Measurements from ENCODE around the gene EVI5L.

Gene EVI5L

GRCh38 chr19:7844405-7844804 lies 14.4 kb downstream of the EVI5L start:
- Histone ChIP-seq H3K36me3 (ENCODE audit: control insufficient read depth in 1 of 2, insufficient read depth in 2 of 2, low read length in 2 of 2) (no peaks in the 10 kb centered on the region), H3K4me1 (ENCODE audit: control insufficient read depth in 1 of 2, insufficient read depth in 2 of 2, low read length in 2 of 2) (no peaks in the 10 kb centered on the region), H3K4me3 (ENCODE audit: low read depth in 1 of 2, low read length in 2 of 2) (no peak overlapping the region), H3K9me3 (ENCODE audit: control insufficient read depth in 1 of 2, low read length in 2 of 2) (no peaks in the 10 kb centered on the region), H3K9ac (ENCODE audit: low read depth in 1 of 2, low read length in 2 of 2) (no peak overlapping the region), H3K27ac (ENCODE audit: low read depth, low read length) (no peak overlapping the region), H3K27me3 (ENCODE audit: control insufficient read depth in 1 of 2, insufficient read depth in 2 of 2, low read length in 2 of 2) (no peaks in the 10 kb centered on the region)

- Histone ChIP-seq H3K4me1 (ENCODE audit: control insufficient read depth in 1 of 2, insufficient read depth in 2 of 2, low read length in 2 of 2) (no peaks in the 10 kb centered on the region), H3K27ac (ENCODE audit: low read depth, low read length) (no peak overlapping the region), H3K9me3 (ENCODE audit: control insufficient read depth in 1 of 2, low read length in 2 of 2) (no peaks in the 10 kb centered on the region), H3K36me3 (ENCODE audit: control insufficient read depth in 1 of 2, insufficient read depth in 2 of 2, low read length in 2 of 2) (no peaks in the 10 kb centered on the region), H3K9ac (ENCODE audit: low read depth in 1 of 2, low read length in 2 of 2) (no peak overlapping the region), H3K27me3 (ENCODE audit: control insufficient read depth in 1 of 2, insufficient read depth in 2 of 2, low read length in 2 of 2) (no peaks in the 10 kb centered on the region), H3K4me3 (ENCODE audit: low read depth in 1 of 2, low read length in 2 of 2) (no peak overlapping the region)
Observed at GRCh38 chr19:7844951-7845350, 14.9 kb downstream of the EVI5L start.

- no peaks in the 10 kb centered on the region for H3K4me1 ChIP-seq (ENCODE audit: control insufficient read depth in 1 of 2, insufficient read depth in 2 of 2, low read length in 2 of 2)
- no peaks in the 10 kb centered on the region for H3K27me3 ChIP-seq (ENCODE audit: control insufficient read depth in 1 of 2, insufficient read depth in 2 of 2, low read length in 2 of 2)
- H3K27ac ChIP-seq (ENCODE audit: low read depth, low read length) = no peak overlapping the region
- no peaks in the 10 kb centered on the region for H3K36me3 ChIP-seq (ENCODE audit: control insufficient read depth in 1 of 2, insufficient read depth in 2 of 2, low read length in 2 of 2)
- H3K4me3 ChIP-seq (ENCODE audit: low read depth in 1 of 2, low read length in 2 of 2) = no peak overlapping the region
- H3K9ac ChIP-seq (ENCODE audit: low read depth in 1 of 2, low read length in 2 of 2) = no peak overlapping the region
- H3K9me3 ChIP-seq (ENCODE audit: control insufficient read depth in 1 of 2, low read length in 2 of 2) = no peaks in the 10 kb centered on the region
Observed at GRCh38 chr19:7845390-7846154, 15.6 kb downstream of the EVI5L start.

- H3K9me3 ChIP-seq (ENCODE audit: control insufficient read depth in 1 of 2, low read length in 2 of 2) = no peaks in the 10 kb centered on the region
- H3K4me3 ChIP-seq (ENCODE audit: low read depth in 1 of 2, low read length in 2 of 2) = no peak overlapping the region
- no peaks in the 10 kb centered on the region for H3K27me3 ChIP-seq (ENCODE audit: control insufficient read depth in 1 of 2, insufficient read depth in 2 of 2, low read length in 2 of 2)
- no peaks in the 10 kb centered on the region for H3K4me1 ChIP-seq (ENCODE audit: control insufficient read depth in 1 of 2, insufficient read depth in 2 of 2, low read length in 2 of 2)
- H3K9ac ChIP-seq (ENCODE audit: low read depth in 1 of 2, low read length in 2 of 2) = no peak overlapping the region
- no peak overlapping the region for H3K27ac ChIP-seq (ENCODE audit: low read depth, low read length)
- H3K36me3 ChIP-seq (ENCODE audit: control insufficient read depth in 1 of 2, insufficient read depth in 2 of 2, low read length in 2 of 2) = no peaks in the 10 kb centered on the region
Observed at GRCh38 chr19:7846155-7846646, 16.2 kb downstream of the EVI5L start.

- H3K4me1 ChIP-seq (ENCODE audit: control insufficient read depth in 1 of 2, insufficient read depth in 2 of 2, low read length in 2 of 2) = no peaks in the 10 kb centered on the region
- H3K27me3 ChIP-seq (ENCODE audit: control insufficient read depth in 1 of 2, insufficient read depth in 2 of 2, low read length in 2 of 2) = no peaks in the 10 kb centered on the region
- no peak overlapping the region for H3K4me3 ChIP-seq (ENCODE audit: low read depth in 1 of 2, low read length in 2 of 2)
- H3K36me3 ChIP-seq (ENCODE audit: control insufficient read depth in 1 of 2, insufficient read depth in 2 of 2, low read length in 2 of 2) = no peaks in the 10 kb centered on the region
- no peak overlapping the region for H3K27ac ChIP-seq (ENCODE audit: low read depth, low read length)
- H3K9ac ChIP-seq (ENCODE audit: low read depth in 1 of 2, low read length in 2 of 2) = no peak overlapping the region
- H3K9me3 ChIP-seq (ENCODE audit: control insufficient read depth in 1 of 2, low read length in 2 of 2) = no peaks in the 10 kb centered on the region
Observed at GRCh38 chr19:7847664-7848063, 17.6 kb downstream of the EVI5L start.

- no peak overlapping the region for H3K27ac ChIP-seq (ENCODE audit: low read depth, low read length)
- H3K9me3 ChIP-seq (ENCODE audit: control insufficient read depth in 1 of 2, low read length in 2 of 2) = no peaks in the 10 kb centered on the region
- no peak overlapping the region for H3K4me3 ChIP-seq (ENCODE audit: low read depth in 1 of 2, low read length in 2 of 2)
- no peak overlapping the region for H3K9ac ChIP-seq (ENCODE audit: low read depth in 1 of 2, low read length in 2 of 2)
- H3K27me3 ChIP-seq (ENCODE audit: control insufficient read depth in 1 of 2, insufficient read depth in 2 of 2, low read length in 2 of 2) = no peaks in the 10 kb centered on the region
- H3K36me3 ChIP-seq (ENCODE audit: control insufficient read depth in 1 of 2, insufficient read depth in 2 of 2, low read length in 2 of 2) = no peaks in the 10 kb centered on the region
- H3K4me1 ChIP-seq (ENCODE audit: control insufficient read depth in 1 of 2, insufficient read depth in 2 of 2, low read length in 2 of 2) = peaks cover 6 to 7% of the 10 kb centered on the region in 2 donors
Observed at GRCh38 chr19:7848779-7849457, 18.9 kb downstream of the EVI5L start.

GRCh38 chr19:7849631-7849999 lies 19.6 kb downstream of the EVI5L start:
- H3K27me3 ChIP-seq (ENCODE audit: control insufficient read depth in 1 of 2, insufficient read depth in 2 of 2, low read length in 2 of 2) = no peaks in the 10 kb centered on the region
- H3K4me3 ChIP-seq (ENCODE audit: low read depth in 1 of 2, low read length in 2 of 2) = no peak overlapping the region
- no peaks in the 10 kb centered on the region for H3K9me3 ChIP-seq (ENCODE audit: control insufficient read depth in 1 of 2, low read length in 2 of 2)
- no peak overlapping the region for H3K27ac ChIP-seq (ENCODE audit: low read depth, low read length)
- no peaks in the 10 kb centered on the region for H3K36me3 ChIP-seq (ENCODE audit: control insufficient read depth in 1 of 2, insufficient read depth in 2 of 2, low read length in 2 of 2)
- no peak overlapping the region for H3K9ac ChIP-seq (ENCODE audit: low read depth in 1 of 2, low read length in 2 of 2)
- H3K4me1 ChIP-seq (ENCODE audit: control insufficient read depth in 1 of 2, insufficient read depth in 2 of 2, low read length in 2 of 2) = peaks cover 6 to 7% of the 10 kb centered on the region in 2 donors

- Histone ChIP-seq H3K36me3 (ENCODE audit: control insufficient read depth in 1 of 2, insufficient read depth in 2 of 2, low read length in 2 of 2) (no peaks in the 10 kb centered on the region), H3K9me3 (ENCODE audit: control insufficient read depth in 1 of 2, low read length in 2 of 2) (no peaks in the 10 kb centered on the region), H3K27me3 (ENCODE audit: control insufficient read depth in 1 of 2, insufficient read depth in 2 of 2, low read length in 2 of 2) (no peaks in the 10 kb centered on the region), H3K4me3 (ENCODE audit: low read depth in 1 of 2, low read length in 2 of 2) (no peak overlapping the region), H3K27ac (ENCODE audit: low read depth, low read length) (no peak overlapping the region), H3K9ac (ENCODE audit: low read depth in 1 of 2, low read length in 2 of 2) (no peak overlapping the region), H3K4me1 (ENCODE audit: control insufficient read depth in 1 of 2, insufficient read depth in 2 of 2, low read length in 2 of 2) (peaks cover 6 to 7% of the 10 kb centered on the region in 2 donors)
Observed at GRCh38 chr19:7850000-7850813, 20.2 kb downstream of the EVI5L start.

- no peak overlapping the region for H3K4me3 ChIP-seq (ENCODE audit: low read depth in 1 of 2, low read length in 2 of 2)
- H3K27me3 ChIP-seq (ENCODE audit: control insufficient read depth in 1 of 2, insufficient read depth in 2 of 2, low read length in 2 of 2) = no peaks in the 10 kb centered on the region
- H3K9me3 ChIP-seq (ENCODE audit: control insufficient read depth in 1 of 2, low read length in 2 of 2) = no peaks in the 10 kb centered on the region
- no peak overlapping the region for H3K9ac ChIP-seq (ENCODE audit: low read depth in 1 of 2, low read length in 2 of 2)
- H3K4me1 ChIP-seq (ENCODE audit: control insufficient read depth in 1 of 2, insufficient read depth in 2 of 2, low read length in 2 of 2) = peaks cover 6 to 7% of the 10 kb centered on the region in 2 donors
- no peak overlapping the region for H3K27ac ChIP-seq (ENCODE audit: low read depth, low read length)
- no peaks in the 10 kb centered on the region for H3K36me3 ChIP-seq (ENCODE audit: control insufficient read depth in 1 of 2, insufficient read depth in 2 of 2, low read length in 2 of 2)
Observed at GRCh38 chr19:7850945-7851622, 21.1 kb downstream of the EVI5L start.
